Right lung (tissue), 5 donors: Measurements from ENCODE around the gene CNTRL. TPM values are rescaled to one million over a fixed set of nuclear protein-coding genes. Genes with fewer than 3 reads are reported as not detected.
A peak's percentile ranks its signal among the peaks of the same experiment; 100 is the strongest.
"Not testable (repeated sequence)": the region's sequence is repeated elsewhere in the genome, so short reads cannot be mapped to it uniquely, and the experiment has no call there.

Source experiments
- DNase-seq, 2 donors: peaks; one replicate each; pipeline ENCODE4 v3.0.0-alpha.2; 2013
- polyA plus RNA-seq, 5 donors: library from polyadenylated mRNA; unstranded; fragments of 120-200 nt; gene quantifications; one replicate each; pipeline versions ENCODE4 v1.2.1 to v1.2.3, GENCODE V29; 2013; ENCODE audit warnings: inconsistent platforms in 1 of 5, low replicate concordance in 1 of 5; ENCODE audit not compliant: insufficient read length in 5 of 5, insufficient read depth in 1 of 5

CNTRL gene
- polyA plus RNA-seq, 5 donors = 36.2 to 66.5 (median 59.7) TPM

- DNase-seq = no peak
These were observed 7.1 kb upstream of the CNTRL start for GRCh38 chr9:121067640-121068039.

- no peak for DNase-seq
These were observed 5.4 kb upstream of the CNTRL start for GRCh38 chr9:121069396-121069795.

GRCh38 chr9:121071370-121071755 lies 3.4 kb upstream of the CNTRL start:
- DNase-seq = no peak

- peak in 1 of 2 donors; percentile 29 for DNase-seq
These were observed 2.9 kb upstream of the CNTRL start for GRCh38 chr9:121071756-121072421.

- peak; percentile 73 to 86 for DNase-seq
These were observed 1.7 kb upstream of the CNTRL start for GRCh38 chr9:121073038-121073437.

GRCh38 chr9:121075251-121076036 lies 689 bp downstream of the CNTRL start:
- no peak for DNase-seq

GRCh38 chr9:121082075-121082474 lies 7.3 kb downstream of the CNTRL start:
- DNase-seq = no peak

GRCh38 chr9:121085661-121086060 lies 10.9 kb downstream of the CNTRL start:
- no peak for DNase-seq

- no peak for DNase-seq
These were observed 13.8 kb downstream of the CNTRL start for GRCh38 chr9:121088576-121088975.

GRCh38 chr9:121090743-121091142 lies 16.0 kb downstream of the CNTRL start:
- not testable (repeated sequence) for DNase-seq

- DNase-seq = no peak
These were observed 20.3 kb downstream of the CNTRL start for GRCh38 chr9:121095057-121095456.

GRCh38 chr9:121098567-121099198 lies 23.9 kb downstream of the CNTRL start:
- DNase-seq = no peak

- DNase-seq = not testable (repeated sequence)
These were observed 29.3 kb downstream of the CNTRL start for GRCh38 chr9:121104054-121104453.

- DNase-seq = no peak
These were observed 30.8 kb downstream of the CNTRL start for GRCh38 chr9:121105531-121105930.

- no peak for DNase-seq
These were observed 32.3 kb downstream of the CNTRL start for GRCh38 chr9:121107029-121107428.

- no peak for DNase-seq
These were observed 33.1 kb downstream of the CNTRL start for GRCh38 chr9:121107881-121108280.

GRCh38 chr9:121115466-121115865 lies 40.7 kb downstream of the CNTRL start:
- DNase-seq = no peak

GRCh38 chr9:121118266-121118665 lies 43.5 kb downstream of the CNTRL start:
- DNase-seq = no peak

- DNase-seq = no peak
These were observed 45.6 kb downstream of the CNTRL start for GRCh38 chr9:121120386-121120785.

GRCh38 chr9:121121582-121122087 lies 46.9 kb downstream of the CNTRL start:
- DNase-seq = peak; percentile 93 to 95

- DNase-seq = peak; percentile 5 to 12
These were observed 47.7 kb downstream of the CNTRL start for GRCh38 chr9:121122246-121123032.
